Heart right ventricle (tissue), 16 donors: Measurements from ENCODE around the gene ERBB4. TPM values are rescaled to one million over a fixed set of nuclear protein-coding genes. Genes with fewer than 3 reads are reported as not detected.

ENCODE experiments used
- ATAC-seq, 8 donors: fragments of 200-7000 bp; cut with Tn5 transposase; one replicate each; pipeline ENCODE4 v1.9.1; 2020; ENCODE audit warnings: mild to moderate bottlenecking in 8 of 8, moderate library complexity in 8 of 8, moderate number of reproducible peaks in 1 of 8
- DNase-seq, 2 donors: peaks; one replicate each; pipeline ENCODE4 v3.0.0-alpha.2; 2020
- H3K27ac ChIP-seq, 10 donors: fragments of 200-600 bp; sonication (generic) in 2 of 10; one replicate each; pipeline versions ENCODE4 v1.5.0 to v1.8.0; 2020 to 2022; ENCODE audit warnings: mild to moderate bottlenecking in 3 of 10
- H3K27me3 ChIP-seq, 7 donors: fragments of 200-600 bp; one replicate each; pipeline ENCODE4 v1.8.0; 2021 to 2022; ENCODE audit warnings: mild to moderate bottlenecking in 2 of 7
- H3K36me3 ChIP-seq, 9 donors: fragments of 200-600 bp; sonication (generic) in 1 of 9; one replicate each; pipeline versions ENCODE4 v1.5.0 to v1.8.0; 2020 to 2022; ENCODE audit warnings: mild to moderate bottlenecking in 2 of 9
- H3K4me1 ChIP-seq, 9 donors: fragments of 200-600 bp; sonication (generic) in 1 of 9; one replicate each; pipeline versions ENCODE4 v1.5.0 to v1.8.0; 2020 to 2022; ENCODE audit warnings: mild to moderate bottlenecking in 4 of 9
- H3K4me3 ChIP-seq, 10 donors: fragments of 200-600 bp; sonication (generic) in 2 of 10; one replicate each; pipeline versions ENCODE4 v1.5.0 to v1.8.0; 2020 to 2022; ENCODE audit warnings: mild to moderate bottlenecking in 7 of 10, moderate library complexity in 2 of 10
- H3K9me3 ChIP-seq, 11 donors: fragments of 200-600 bp in 10 of 11; sonication (generic) in 2 of 11; one replicate each; pipeline versions ENCODE4 v1.5.0 to v1.8.0; 2013 to 2022; ENCODE audit warnings: mild to moderate bottlenecking in 2 of 11, control low read depth in 1 of 11, moderate library complexity in 1 of 11
- CTCF ChIP-seq, 9 donors: fragments of 200-600 bp; sonication (generic) in 2 of 9; IDR thresholded peaks; one replicate each; pipeline versions ENCODE4 v1.5.0 to v1.8.0; 2021 to 2022; ENCODE audit warnings: antibody characterized with exemption in 9 of 9, mild to moderate bottlenecking in 5 of 9, moderate library complexity in 1 of 9
- WGBS, 2 donors: extraction: QIAGEN DNeasy Blood & Tissue Kit; methylation state at CpG; one replicate each; pipeline ENCODE4 v1.1.7; 2013; ENCODE audit warnings: inconsistent platforms in 1 of 2; 5-methylcytosine and 5-hydroxymethylcytosine counted together
- intact Hi-C, 10 donors: fragments of 100-400 bp; cut with DNase I; formaldehyde crosslinking; loops; one replicate each; pipeline versions ENCODE4 v1.11.1 to v1.14.2; 2022
- polyA plus RNA-seq, 2 donors: library from polyadenylated mRNA; stranded (reverse); fragments of 200-250 nt; gene quantifications; one replicate each; pipeline ENCODE4 v1.2.3, GENCODE V29; 2013
- total RNA-seq, 10 donors: library from RNA; stranded (reverse); fragmentation: NEBNext Ultra II Directional in 3 of 10; extraction: Animal tissue kit (Norgen Biotek cat#: 25700) in 3 of 10; gene quantifications; one replicate each; pipeline versions ENCODE4 v1.2.1 to v1.2.4, GENCODE V29; 2021 to 2023
- donor health status: Arrhythmogenic right ventricular cardiomyopathy.
- donor health status: ischemic (EF 13 %, LVEDD 7.1; RV severe dilation, severe dysfunction).
- donor health status: healthy with polysubstance abuse.
- donor health status: DM: no; HTN: yes; CAD: no.
- donor health status: DM: no; HTN: no; CAD: no.
- donor health status: ischemic (EF 25% LVEDD 6.9; RV normal size, moderate dysfunction).
- donor health status: ischemic (EF 25% LVEDD 5.7; RV mildly dilated, moderate dysfunction).
- donor health status: healthy.
- donor health status: DM: yes; HTN: yes; CAD: no.
- donor health status: Ischemic cardiomyopathy.
- donor health status: ischemic (EF 35%, LVEDD 5.7; RV mildly dilated, moderate dysfunction).
- donor health status: nonischemic (EF 11% LVEDD 7.7; RV severe dilation, severe dysfunction).
- donor health status: DM: yes; HTN: yes; CAD: no.
- donor health status: PGD.
- donor health status: ischemic (EF 29% LVEDD 5.4; RV normal size, mild dysfunction).
- donor health status: nonischemic (EF 23%, LVEDD 6.1; RV moderate dilation, normal function).

ERBB4 gene
- total and polyA plus RNA-seq, 12 donors: 1.2 to 24.6 (median 16.1) TPM

GRCh38 chr2:212402316-212402715 lies 136.3 kb downstream of the ERBB4 start:
- no peak overlapping the region for H3K4me3 ChIP-seq
- no peak for ATAC-seq
- DNase-seq: no peak
- no peaks in the 10 kb centered on the region for H3K27me3 ChIP-seq
- TF ChIP-seq CTCF (IDR thresholded peaks at IDR 0.05): no peak
- intact Hi-C loops: no loop called here
- peaks cover 0 to 5% (median 0%) of the 10 kb centered on the region in 9 donors for H3K4me1 ChIP-seq
- 60 to 66% methylated on average over 4 of the region's 4 CpGs for WGBS, 2 donors
- H3K36me3 ChIP-seq: no peaks in the 10 kb centered on the region
- H3K9me3 ChIP-seq: peaks cover 0 to 8% (median 0%) of the 10 kb centered on the region in 11 donors
- no peak overlapping the region for H3K27ac ChIP-seq

- intact Hi-C loops: loop anchor here in 1 of 10 donors (10.0 kb wide), 1 partner anchor 226 kb away; no protein-coding TSS in a partner anchor
These were observed 140.3 kb downstream of the ERBB4 start for GRCh38 chr2:212398316-212398715.

GRCh38 chr2:212392544-212392943 lies 146.1 kb downstream of the ERBB4 start:
- intact Hi-C loops: loop anchor here in 1 of 10 donors (10.0 kb wide), 1 partner anchor 232 kb away; no protein-coding TSS in a partner anchor
- no peak for TF ChIP-seq CTCF (IDR thresholded peaks at IDR 0.05)
- Histone ChIP-seq H3K4me1 (no peaks in the 10 kb centered on the region), H3K9me3 (no peaks in the 10 kb centered on the region), H3K27me3 (no peaks in the 10 kb centered on the region), H3K27ac (no peak overlapping the region), H3K4me3 (no peak overlapping the region), H3K36me3 (no peaks in the 10 kb centered on the region)
- no peak for ATAC-seq
- WGBS, 2 donors: 92 to 94% methylated on average over 3 of the region's 3 CpGs
- DNase-seq: no peak

More at GRCh38 chr2:212398316-212398715, 140.3 kb downstream of the ERBB4 start:
- Histone ChIP-seq H3K27me3 (no peaks in the 10 kb centered on the region), H3K27ac (no peak overlapping the region), H3K9me3 (no peaks in the 10 kb centered on the region), H3K4me1 (no peaks in the 10 kb centered on the region), H3K4me3 (no peak overlapping the region), H3K36me3 (no peaks in the 10 kb centered on the region)
- 90 to 93% methylated on average over 1 of the region's 1 CpG for WGBS, 2 donors
- no peak for TF ChIP-seq CTCF (IDR thresholded peaks at IDR 0.05)
- no peak for DNase-seq
- ATAC-seq: no peak

GRCh38 chr2:212392043-212392442 lies 146.6 kb downstream of the ERBB4 start:
- Histone ChIP-seq H3K27me3 (no peaks in the 10 kb centered on the region), H3K36me3 (no peaks in the 10 kb centered on the region), H3K4me3 (no peak overlapping the region), H3K4me1 (no peaks in the 10 kb centered on the region), H3K9me3 (no peaks in the 10 kb centered on the region), H3K27ac (no peak overlapping the region)
- no peak for TF ChIP-seq CTCF (IDR thresholded peaks at IDR 0.05)
- 75 to 79% methylated on average over 2 of the region's 2 CpGs for WGBS, 2 donors
- intact Hi-C loops: loop anchor here in 1 of 10 donors (10.0 kb wide), 1 partner anchor 233 kb away; no protein-coding TSS in a partner anchor
- no peak for DNase-seq
- no peak for ATAC-seq
